Lung (tissue), 12 donors: Measurements from ENCODE around the gene CAP2. TPM values are rescaled to one million over a fixed set of nuclear protein-coding genes. Genes with fewer than 3 reads are reported as not detected.

ENCODE experiments used
- ATAC-seq: fragments of 200-7000 bp; cut with Tn5 transposase; one replicate; pipeline ENCODE4 v1.9.1; 2020; ENCODE audit warnings: moderate number of reproducible peaks; ENCODE audit not compliant: insufficient read depth, low FRiP score
- DNase-seq, 3 donors: peaks; one replicate each; pipeline ENCODE4 v3.0.0-alpha.2; 2013 to 2017
- H3K27ac ChIP-seq, 2 donors: one replicate each; pipeline ENCODE4 v1.5.1; 2013; ENCODE audit warnings: mild to moderate bottlenecking in 2 of 2, moderate library complexity in 2 of 2, control low read depth in 1 of 2, inconsistent platforms in 1 of 2, low read depth in 1 of 2, low read length in 1 of 2
- H3K27me3 ChIP-seq, 3 donors: one replicate each; pipeline ENCODE4 v1.5.1; 2013; ENCODE audit warnings: low read length in 2 of 3; ENCODE audit not compliant: control insufficient read depth in 3 of 3, insufficient read depth in 3 of 3
- H3K36me3 ChIP-seq, 4 donors: one replicate each; pipeline ENCODE4 v1.5.1; 2013; ENCODE audit warnings: low read length in 4 of 4, mild to moderate bottlenecking in 1 of 4, moderate library complexity in 1 of 4; ENCODE audit not compliant: control insufficient read depth in 4 of 4, insufficient read depth in 4 of 4
- H3K4me1 ChIP-seq, 5 donors: one replicate each; pipeline ENCODE4 v1.5.1; 2013; ENCODE audit warnings: low read length in 5 of 5, mild to moderate bottlenecking in 2 of 5, moderate library complexity in 1 of 5; ENCODE audit not compliant: control insufficient read depth in 5 of 5, insufficient read depth in 5 of 5
- H3K4me3 ChIP-seq: one replicate; pipeline ENCODE4 v1.5.1; 2013; ENCODE audit warnings: mild to moderate bottlenecking, control low read depth, moderate library complexity
- H3K9ac ChIP-seq, 2 donors: one replicate each; pipeline ENCODE4 v1.5.1; 2013; ENCODE audit warnings: low read length in 2 of 2, control low read depth in 1 of 2; ENCODE audit not compliant: insufficient read depth in 1 of 2
- H3K9me3 ChIP-seq, 4 donors: one replicate each; pipeline ENCODE4 v1.5.1; 2013; ENCODE audit warnings: low read length in 3 of 4, mild to moderate bottlenecking in 1 of 4, moderate library complexity in 1 of 4; ENCODE audit not compliant: control insufficient read depth in 4 of 4, insufficient read depth in 3 of 4
- CTCF ChIP-seq: IDR thresholded peaks from 2 replicates; pipeline ENCODE4 v1.5.1; 2012; ENCODE audit warnings: mild to moderate bottlenecking; ENCODE audit errors: control extremely low read depth, extremely low read depth
- WGBS, 2 donors: extraction: QIAGEN DNeasy Blood & Tissue Kit; methylation state at CpG; one replicate each; pipeline ENCODE4 v1.1.7; 2013; 5-methylcytosine and 5-hydroxymethylcytosine counted together
- polyA plus RNA-seq, 2 donors: library from polyadenylated mRNA; stranded (reverse); fragments of 200-250 nt; gene quantifications; one replicate each; pipeline ENCODE4 v1.2.1, GENCODE V29; 2013
- total RNA-seq, 2 donors: library from RNA; depleted of rRNA in 1 of 2; stranded (reverse); fragments of >200 nt in 1 of 2; gene quantifications; one replicate each; pipeline ENCODE4 v1.2.1, GENCODE V29; 2014 to 2021
- donor health status: control.
- donor health status: control.
- donor health status: Bipolar disorder and iron deficiency.
- donor health status: healthy.
- donor health status: DM: yes; HTN: yes; CAD: no.

Gene CAP2
- total and polyA plus RNA-seq, 4 donors = 2.0 to 5.7 (median 3.4) TPM

- no peak for ATAC-seq
- no peak for DNase-seq
- Histone ChIP-seq H3K27me3 (no peaks in the 10 kb centered on the region), H3K9me3 (no peaks in the 10 kb centered on the region), H3K4me3 (no peak overlapping the region), H3K36me3 (no peaks in the 10 kb centered on the region), H3K27ac (no peak overlapping the region), H3K4me1 (peaks cover 0 to 14% (median 0%) of the 10 kb centered on the region in 5 donors), H3K9ac (no peak overlapping the region)
- no peak for TF ChIP-seq CTCF
- 94 to 98% methylated on average over 5 of the region's 5 CpGs for WGBS, 2 donors
Observed at GRCh38 chr6:17460862-17461261, 67.5 kb downstream of the CAP2 start.

- DNase-seq = no peak
- no peaks in the 10 kb centered on the region for H3K27me3 ChIP-seq
- no peak for TF ChIP-seq CTCF
- no peak overlapping the region for H3K27ac ChIP-seq
- no peaks in the 10 kb centered on the region for H3K9me3 ChIP-seq
- peaks cover 0 to 1% (median 0%) of the 10 kb centered on the region in 4 donors for H3K36me3 ChIP-seq
- H3K4me3 ChIP-seq = no peak overlapping the region
- H3K4me1 ChIP-seq = peaks cover 0 to 22% (median 6%) of the 10 kb centered on the region in 5 donors
- no peak overlapping the region for H3K9ac ChIP-seq
- WGBS, 2 donors = 91 to 97% methylated on average over 5 of the region's 5 CpGs
- no peak for ATAC-seq
Observed at GRCh38 chr6:17466147-17466546, 72.8 kb downstream of the CAP2 start.

- no peak for TF ChIP-seq CTCF
- WGBS, 2 donors = 92 to 95% methylated on average over 3 of the region's 3 CpGs
- DNase-seq = no peak
Observed at GRCh38 chr6:17466707-17467106, 73.3 kb downstream of the CAP2 start.

More at GRCh38 chr6:17466707-17467106, 73.3 kb downstream of the CAP2 start:
- ATAC-seq = no peak
- H3K4me1 ChIP-seq = peaks cover 0 to 22% (median 6%) of the 10 kb centered on the region in 5 donors
- no peaks in the 10 kb centered on the region for H3K9me3 ChIP-seq
- H3K9ac ChIP-seq = no peak overlapping the region
- H3K4me3 ChIP-seq = no peak overlapping the region
- H3K27ac ChIP-seq = no peak overlapping the region
- peaks cover 0 to 1% (median 0%) of the 10 kb centered on the region in 4 donors for H3K36me3 ChIP-seq
- H3K27me3 ChIP-seq = no peaks in the 10 kb centered on the region
